Smooth muscle cell (in vitro differentiated cells): ENCODE results near the gene ERBIN. TPM values are rescaled to one million over a fixed set of nuclear protein-coding genes. Genes with fewer than 3 reads are reported as not detected.

Source experiments
- DNase-seq: peaks from one replicate; lab custom pipeline; 2025; ENCODE audit not compliant: unreplicated experiment; lab: John Stamatoyannopoulos, UW
- H2AFZ ChIP-seq: fragments of 200-600 bp; sonication (generic); 2 replicates; pipeline ENCODE4 v1.6.0; 2016; ENCODE audit warnings: antibody characterized with exemption, low read depth, mild to moderate bottlenecking
- H3F3A ChIP-seq: fragments of 200-600 bp; sonication (generic); 2 replicates; pipeline ENCODE4 v1.6.0; 2017; ENCODE audit warnings: antibody characterized with exemption, low read depth
- H3K27ac ChIP-seq: fragments of 200-600 bp; sonication (generic); 2 replicates; pipeline ENCODE4 v1.5.1; 2016; ENCODE audit warnings: low read depth, mild to moderate bottlenecking
- H3K27me3 ChIP-seq: fragments of 200-600 bp; sonication (generic); 2 replicates; pipeline ENCODE4 v1.6.1; 2016; ENCODE audit warnings: low read depth, mild to moderate bottlenecking
- H3K36me3 ChIP-seq: fragments of 200-600 bp; sonication (generic); 2 replicates; pipeline ENCODE4 v1.5.1; 2016; ENCODE audit warnings: low read depth
- H3K4me1 ChIP-seq: fragments of 200-600 bp; sonication (generic); 2 replicates; pipeline ENCODE4 v1.5.1; 2016; ENCODE audit warnings: low read depth
- H3K4me2 ChIP-seq: fragments of 200-600 bp; sonication (generic); 2 replicates; pipeline ENCODE4 v1.6.0; 2016; ENCODE audit warnings: mild to moderate bottlenecking
- H3K4me3 ChIP-seq: fragments of 200-600 bp; sonication (generic); 2 replicates; pipeline ENCODE4 v1.5.1; 2016; ENCODE audit warnings: mild to moderate bottlenecking
- H3K79me2 ChIP-seq: fragments of 200-600 bp; sonication (generic); 2 replicates; pipeline ENCODE4 v1.6.0; 2016; ENCODE audit warnings: low read depth, mild to moderate bottlenecking
- H3K9ac ChIP-seq: fragments of 200-600 bp; sonication (generic); 2 replicates; pipeline ENCODE4 v1.6.0; 2016; ENCODE audit warnings: low read depth
- H3K9me3 ChIP-seq: fragments of 200-600 bp; sonication (generic); replicated peaks from 2 replicates; pipeline ENCODE4 v1.5.1; 2016; ENCODE audit warnings: low read depth
- H4K20me1 ChIP-seq: fragments of 200-600 bp; sonication (generic); 2 replicates; pipeline ENCODE4 v1.6.0; 2016; ENCODE audit warnings: low read depth
- CTCF ChIP-seq: fragments of 200-600 bp; sonication (generic); IDR thresholded peaks from 2 replicates; pipeline ENCODE4 v1.5.1; 2017; ENCODE audit warnings: borderline replicate concordance, mild to moderate bottlenecking, antibody characterized with exemption; ENCODE audit not compliant: insufficient read depth, poor library complexity, severe bottlenecking
- WGBS: methylation state at CpG from one replicate; pipeline ENCODE4 v1.1.7; 2016; ENCODE audit warnings: low lambda C conversion rate; 5-methylcytosine and 5-hydroxymethylcytosine counted together
- polyA plus RNA-seq: library from polyadenylated mRNA; unstranded; fragments of >200 nt; fragmentation: Nextera tagmentation; extraction: Ambion mirVana; gene quantifications from 2 replicates; pipeline ENCODE4 v1.2.1, GENCODE V29; 2016
- total RNA-seq: library from RNA; depleted of rRNA; stranded (reverse); fragments of >200 nt; gene quantifications from 2 replicates; pipeline ENCODE4 v1.2.3, GENCODE V29; 2014

ERBIN gene
- total and polyA plus RNA-seq, 2 experiments from 2014 or later = 16.8 to 75.8 TPM

- H3K79me2 ChIP-seq = peaks cover 93% of the 10 kb centered on the region
Observed at GRCh38 chr5:65984098-65984885, 57.9 kb downstream of the ERBIN start.

GRCh38 chr5:65986050-65986451 lies 59.7 kb downstream of the ERBIN start:
- Histone ChIP-seq H3K4me3 (no peak overlapping the region), H3K36me3 (no peaks in the 10 kb centered on the region), H3K9ac (no peak overlapping the region), H3F3A (peaks cover 3% of the 10 kb centered on the region), H3K9me3 (no peaks in the 10 kb centered on the region), H3K27ac (peak overlapping the region; percentile 48), H2AFZ (no peak overlapping the region), H3K4me1 (peaks cover 13% of the 10 kb centered on the region), H4K20me1 (peaks cover 96% of the 10 kb centered on the region), H3K27me3 (no peaks in the 10 kb centered on the region), H3K79me2 (peaks cover 93% of the 10 kb centered on the region), H3K4me2 (no peak overlapping the region)
- WGBS = 88% methylated on average over 1 of the region's 1 CpG
- no peak for DNase-seq
- TF ChIP-seq CTCF = no peak

More at GRCh38 chr5:65984098-65984885, 57.9 kb downstream of the ERBIN start:
- no peaks in the 10 kb centered on the region for H3K27me3 ChIP-seq
- DNase-seq = no peak
- no peak overlapping the region for H3K4me3 ChIP-seq
- H3K9ac ChIP-seq = no peak overlapping the region
- WGBS = 92% methylated on average over 10 of the region's 10 CpGs
- no peak overlapping the region for H2AFZ ChIP-seq
- no peak for TF ChIP-seq CTCF
- no peaks in the 10 kb centered on the region for H3K9me3 ChIP-seq
- H3K4me1 ChIP-seq = peaks cover 13% of the 10 kb centered on the region
- H3K36me3 ChIP-seq = no peaks in the 10 kb centered on the region
- H3K4me2 ChIP-seq = no peak overlapping the region
- H3F3A ChIP-seq = peaks cover 3% of the 10 kb centered on the region
- peaks cover 97% of the 10 kb centered on the region for H4K20me1 ChIP-seq
- no peak overlapping the region for H3K27ac ChIP-seq

- no peak for TF ChIP-seq CTCF
- Histone ChIP-seq H3K36me3 (no peaks in the 10 kb centered on the region), H3F3A (peaks cover 3% of the 10 kb centered on the region), H3K79me2 (peaks cover 93% of the 10 kb centered on the region), H3K4me1 (peaks cover 5% of the 10 kb centered on the region), H3K4me2 (no peak overlapping the region), H4K20me1 (peaks cover 96% of the 10 kb centered on the region), H2AFZ (no peak overlapping the region), H3K4me3 (no peak overlapping the region), H3K27ac (no peak overlapping the region), H3K9ac (no peak overlapping the region), H3K9me3 (no peaks in the 10 kb centered on the region), H3K27me3 (no peaks in the 10 kb centered on the region)
- 97% methylated on average over 3 of the region's 3 CpGs for WGBS
- DNase-seq = no peak
Observed at GRCh38 chr5:65986796-65987195, 60.4 kb downstream of the ERBIN start.

GRCh38 chr5:65987982-65988381 lies 61.6 kb downstream of the ERBIN start:
- TF ChIP-seq CTCF = no peak
- Histone ChIP-seq H3K36me3 (no peaks in the 10 kb centered on the region), H4K20me1 (peaks cover 95% of the 10 kb centered on the region), H3K9ac (no peak overlapping the region), H3K79me2 (peaks cover 92% of the 10 kb centered on the region), H3K4me1 (no peaks in the 10 kb centered on the region), H3F3A (peaks cover 3% of the 10 kb centered on the region), H3K4me2 (no peak overlapping the region), H3K9me3 (no peaks in the 10 kb centered on the region), H3K27ac (no peak overlapping the region), H3K27me3 (no peaks in the 10 kb centered on the region), H2AFZ (no peak overlapping the region), H3K4me3 (no peak overlapping the region)
- WGBS = 94% methylated on average over 4 of the region's 4 CpGs
- no peak for DNase-seq
